Activated CD4-positive, alpha-beta T cell treated with anti-CD3 and anti-CD28 coated beads, Interleukin-2, amount 10 ng/mL, durations not matched to agents 7 days and 5 days (primary cell): Measurements from ENCODE around the gene ANKRD11. TPM values are rescaled to one million over a fixed set of nuclear protein-coding genes. Genes with fewer than 3 reads are reported as not detected.
"Not testable (repeated sequence)": the region's sequence is repeated elsewhere in the genome, so short reads cannot be mapped to it uniquely, and the experiment has no call there.

ENCODE experiments used
- CTCF ChIA-PET: fragments of 350-600 bp; sonication (Branson Sonifier 250); formaldehyde crosslinking; loops from one replicate; lab custom pipeline; 2021; ENCODE audit warnings: antibody characterized with exemption; lab: Charles Lee
- POLR2A ChIA-PET: fragments of 350-600 bp; sonication (Branson Sonifier 250); formaldehyde crosslinking; loops from one replicate; lab custom pipeline; 2021; ENCODE audit warnings: antibody characterized with exemption; lab: Charles Lee
- DNase-seq: peaks from one replicate; pipeline ENCODE4 v3.0.0-alpha.2; 2020
- H3K27ac Mint-ChIP-seq: one replicate; pipeline ENCODE4 v1.8.0; 2021; ENCODE audit warnings: mild to moderate bottlenecking, moderate library complexity, mixed read lengths
- H3K27me3 Mint-ChIP-seq: one replicate; pipeline ENCODE4 v1.8.0; 2021; ENCODE audit warnings: mixed read lengths
- H3K36me3 Mint-ChIP-seq: one replicate; pipeline ENCODE4 v1.8.0; 2021; ENCODE audit warnings: low read depth, mixed read lengths
- H3K4me1 Mint-ChIP-seq: one replicate; pipeline ENCODE4 v1.8.0; 2021; ENCODE audit warnings: mixed read lengths
- H3K4me3 Mint-ChIP-seq: one replicate; pipeline ENCODE4 v1.8.0; 2021; ENCODE audit warnings: mild to moderate bottlenecking, moderate library complexity, mixed read lengths
- H3K9me3 Mint-ChIP-seq: one replicate; pipeline ENCODE4 v1.8.0; 2021; ENCODE audit warnings: mixed read lengths
- total RNA-seq, 2 experiments: library from RNA; stranded (reverse); gene quantifications; one replicate each; pipeline ENCODE4 v1.2.3, GENCODE V29; 2021

Gene ANKRD11
- total RNA-seq, 2 experiments from 2014 or later = 158 to 178 TPM

DNA sequence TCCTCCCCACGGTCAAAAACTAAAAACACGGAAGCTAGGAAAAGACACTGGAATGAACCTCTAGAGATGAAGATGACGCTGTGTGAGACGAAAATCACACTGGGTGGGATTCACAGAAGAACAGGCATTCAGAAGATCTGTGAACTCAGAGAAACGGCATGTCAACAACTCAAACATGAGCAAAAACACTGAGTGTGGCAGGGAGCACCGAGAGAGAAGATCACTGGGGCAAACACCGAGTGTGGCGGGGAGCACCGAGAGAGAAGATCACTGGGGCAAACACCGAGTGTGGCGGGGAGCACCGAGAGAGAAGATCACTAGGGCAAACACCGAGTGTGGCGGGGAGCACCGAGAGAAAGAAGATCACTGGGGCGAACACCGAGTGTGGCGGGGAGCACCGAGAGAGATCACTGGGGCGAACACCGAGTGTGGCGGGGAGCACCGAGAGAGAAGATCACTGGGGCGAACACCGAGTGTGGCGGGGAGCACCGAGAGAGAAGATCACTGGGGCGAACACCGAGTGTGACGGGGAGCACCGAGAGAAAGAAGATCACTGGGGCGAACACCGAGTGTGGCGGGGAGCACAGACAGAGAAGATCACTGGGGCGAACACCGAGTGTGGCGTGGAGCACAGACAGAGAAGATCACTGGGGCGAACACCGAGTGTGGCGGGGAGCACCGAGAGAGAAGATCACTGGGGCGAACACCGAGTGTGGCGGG is 100.7 kb downstream of the ANKRD11 start:
- H3K27me3 Mint-ChIP-seq, H3K9me3 Mint-ChIP-seq, DNase-seq, H3K27ac Mint-ChIP-seq, POLR2A ChIA-PET, H3K4me3 Mint-ChIP-seq: not testable (repeated sequence)
- peaks cover 18% of the 10 kb centered on the region for H3K36me3 Mint-ChIP-seq
- CTCF ChIA-PET = interaction anchor here (1.0 kb wide), 1 partner anchor 10 kb away, joined by 3 read pairs; no protein-coding TSS in a partner anchor
- H3K4me1 Mint-ChIP-seq = peaks cover 60% of the 10 kb centered on the region

DNA sequence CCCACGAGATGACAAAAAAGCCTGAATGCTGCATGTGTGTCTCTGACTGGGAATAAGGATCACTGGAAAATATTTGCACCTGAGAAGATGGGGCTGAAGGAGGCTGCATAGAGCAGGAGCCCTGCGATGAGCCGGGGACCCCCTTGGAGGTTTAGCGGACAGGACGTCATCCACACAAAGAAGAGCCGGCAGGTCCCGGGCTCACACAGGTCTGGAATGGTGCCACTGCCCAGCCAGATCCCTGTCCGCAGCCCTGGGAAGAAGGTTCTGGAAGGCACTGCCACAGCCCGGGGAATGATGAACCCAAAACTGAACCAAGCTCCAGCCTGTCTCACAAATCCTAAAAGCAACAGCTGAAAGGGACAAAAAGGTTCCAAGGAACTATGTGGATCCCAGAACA is 101.8 kb downstream of the ANKRD11 start:
- H3K9me3 Mint-ChIP-seq = no peaks in the 10 kb centered on the region

DNA sequence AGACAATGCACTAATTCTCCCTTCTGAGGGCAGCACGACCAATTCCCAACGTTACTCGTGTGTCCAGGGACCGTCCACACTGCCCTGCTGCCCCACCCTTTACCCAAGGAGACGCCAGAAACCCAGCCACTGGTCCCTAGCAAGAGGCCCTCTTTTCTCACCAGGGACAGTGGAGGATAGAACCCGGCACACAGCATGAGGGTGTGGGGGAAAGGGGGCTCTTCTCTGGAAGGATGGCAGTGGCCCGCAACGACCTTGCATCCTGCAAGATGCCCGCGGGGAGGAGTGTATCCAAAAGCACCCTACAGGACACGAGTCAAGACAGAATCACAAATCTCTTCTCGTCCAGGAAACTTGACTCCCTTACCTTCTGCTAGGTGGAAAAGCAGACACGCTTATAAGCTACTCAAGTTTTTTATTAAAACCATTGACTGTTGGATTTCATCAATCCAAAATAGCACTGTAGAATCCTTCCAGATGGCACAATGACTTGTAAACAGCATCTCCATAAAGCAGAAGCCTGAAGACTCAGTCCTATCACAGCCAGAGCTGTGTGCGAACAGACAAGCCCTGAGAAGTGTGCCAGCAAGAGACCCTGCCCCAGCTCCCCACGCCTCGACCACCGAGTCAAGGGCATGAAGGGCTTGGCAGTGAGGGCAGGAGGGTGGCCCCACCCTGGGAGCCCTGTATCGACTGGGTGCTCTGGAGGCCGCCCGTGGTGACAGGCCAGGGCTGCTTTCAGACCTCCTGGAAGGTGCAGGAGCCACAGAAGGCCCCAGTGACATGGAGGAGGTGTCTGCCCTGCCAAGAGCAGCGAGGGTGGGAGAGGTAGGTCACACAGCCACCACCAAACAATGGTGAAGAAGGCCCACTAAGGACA is 103.8 kb downstream of the ANKRD11 start:
- CTCF ChIA-PET = interaction anchor here (2.8 kb wide), 1 partner anchor 9 kb away, joined by 10 read pairs; no protein-coding TSS in a partner anchor
- no peak overlapping the region for H3K4me3 Mint-ChIP-seq
- POLR2A ChIA-PET = no interaction called here
- no peaks in the 10 kb centered on the region for H3K9me3 Mint-ChIP-seq
- peaks cover 19% of the 10 kb centered on the region for H3K36me3 Mint-ChIP-seq
- no peaks in the 10 kb centered on the region for H3K27me3 Mint-ChIP-seq
- no peak for DNase-seq
- H3K4me1 Mint-ChIP-seq = peaks cover 71% of the 10 kb centered on the region
- peak overlapping the region; percentile 64 for H3K27ac Mint-ChIP-seq

More for the DNA sequence above, 101.8 kb downstream of the ANKRD11 start:
- peaks cover 21% of the 10 kb centered on the region for H3K36me3 Mint-ChIP-seq
- H3K27me3 Mint-ChIP-seq = no peaks in the 10 kb centered on the region
- H3K4me1 Mint-ChIP-seq = peaks cover 67% of the 10 kb centered on the region
- H3K4me3 Mint-ChIP-seq = no peak overlapping the region
- ChIA-PET POLR2A (no interaction called here), CTCF (interaction anchor here (1.0 kb wide), 1 partner anchor 12 kb away, joined by 3 read pairs; no protein-coding TSS in a partner anchor)
- no peak for DNase-seq
- H3K27ac Mint-ChIP-seq = no peak overlapping the region

DNA sequence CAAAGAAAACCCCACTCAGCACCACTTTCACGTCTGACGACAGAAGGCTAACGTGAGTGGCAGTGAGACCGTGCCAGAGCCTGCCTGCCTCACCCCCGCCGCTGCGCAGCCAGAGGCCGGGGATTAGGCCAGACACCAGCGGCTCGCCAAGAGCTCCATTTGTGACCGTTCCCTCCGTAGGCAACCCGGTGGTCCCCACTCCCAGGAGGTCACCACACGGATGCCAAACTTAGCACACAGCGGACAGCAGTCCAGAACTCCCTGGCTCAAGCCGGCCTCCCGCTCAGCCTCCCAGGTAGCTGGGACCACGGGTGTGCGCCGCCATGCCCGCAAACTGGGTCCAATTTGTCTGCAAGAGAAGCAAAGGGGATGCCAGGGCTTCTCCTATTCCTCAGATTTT is 104.6 kb downstream of the ANKRD11 start:
- ChIA-PET CTCF (interaction anchor here (2.8 kb wide), 1 partner anchor 9 kb away, joined by 10 read pairs; no protein-coding TSS in a partner anchor), POLR2A (no interaction called here)
- Mint-ChIP-seq H3K4me3 (no peak overlapping the region), H3K27me3 (no peaks in the 10 kb centered on the region), H3K4me1 (peaks cover 76% of the 10 kb centered on the region), H3K9me3 (no peaks in the 10 kb centered on the region), H3K36me3 (peaks cover 16% of the 10 kb centered on the region), H3K27ac (no peak overlapping the region)
- no peak for DNase-seq

DNA sequence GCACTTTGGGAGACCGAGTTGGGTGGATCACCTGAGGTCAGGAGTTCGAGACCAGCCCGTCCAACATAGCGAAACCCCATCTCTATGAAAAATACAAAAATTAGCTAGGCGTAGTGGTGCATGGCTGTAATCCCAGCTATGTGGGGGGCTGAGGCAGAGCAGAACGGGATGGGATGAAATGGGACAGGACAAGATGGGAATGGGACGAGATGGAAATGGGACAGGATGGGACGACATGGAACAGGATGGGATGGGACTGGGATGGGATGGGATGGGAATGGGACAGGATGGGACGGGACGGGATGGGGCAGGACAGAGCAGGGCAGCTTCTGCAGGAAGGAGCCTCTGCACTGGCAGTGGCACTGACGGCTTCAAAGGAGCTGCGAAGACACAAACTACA is 106.1 kb downstream of the ANKRD11 start:
- H3K9me3 Mint-ChIP-seq = no peaks in the 10 kb centered on the region
- ChIA-PET POLR2A (no interaction called here), CTCF (interaction anchor here (0.9 to 2.8 kb wide), 4 partner anchors 11 to 19 kb away, joined by 3 to 10 read pairs (median 7); no protein-coding TSS in a partner anchor)

DNA sequence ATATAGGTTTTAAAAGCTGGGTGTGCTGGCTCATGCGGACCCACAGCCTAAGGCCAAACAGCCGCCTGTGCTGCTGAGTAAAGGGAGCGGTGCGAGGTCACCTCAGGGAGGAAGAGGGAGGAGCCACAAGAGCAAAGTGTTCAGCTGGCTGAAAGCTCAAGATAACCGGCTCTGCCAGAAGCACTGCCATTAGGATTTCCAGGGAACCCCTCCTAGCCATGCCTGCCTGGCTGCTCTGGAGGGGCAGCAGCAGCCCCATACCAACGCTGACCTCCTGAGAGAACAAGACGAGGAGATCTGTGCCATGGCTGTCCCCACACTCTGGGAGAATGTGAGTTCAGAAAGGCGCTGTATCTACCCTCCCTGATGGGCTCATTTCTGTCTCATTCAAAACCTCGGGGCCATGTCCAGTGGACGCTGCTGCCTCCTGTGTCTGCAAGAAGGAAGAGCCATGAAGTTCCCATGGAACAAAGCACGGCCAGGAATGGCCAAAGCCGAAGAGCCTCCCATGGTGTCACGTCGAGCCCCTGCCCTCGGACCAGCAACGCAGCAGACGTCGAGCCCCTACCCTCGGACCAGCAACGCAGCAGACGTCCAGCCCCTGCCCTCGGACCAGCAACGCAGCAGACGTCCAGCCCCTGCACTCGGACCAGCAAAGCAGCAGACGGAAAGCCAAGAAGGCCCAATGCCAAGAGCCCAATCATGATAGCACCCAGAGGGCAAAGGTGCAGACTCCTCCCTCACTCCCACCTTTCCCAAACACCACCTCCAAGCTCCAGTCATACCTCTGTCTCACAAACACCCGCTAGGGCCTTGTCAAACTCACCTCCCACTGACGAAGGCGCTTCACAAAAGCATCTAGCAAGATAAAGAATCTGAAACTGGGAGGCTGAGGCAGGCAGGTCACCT is 107.0 kb downstream of the ANKRD11 start:
- H3K4me1 Mint-ChIP-seq = peaks cover 79% of the 10 kb centered on the region
- peaks cover 7% of the 10 kb centered on the region for H3K36me3 Mint-ChIP-seq
- ChIA-PET CTCF (interaction anchor here (0.6 to 2.8 kb wide), 8 partner anchors 10 to 137 kb away, joined by 3 to 10 read pairs (median 3); no protein-coding TSS in a partner anchor), POLR2A (no interaction called here)
- no peaks in the 10 kb centered on the region for H3K9me3 Mint-ChIP-seq
- peak overlapping the region; percentile 78 for H3K27ac Mint-ChIP-seq
- peak; percentile 44 for DNase-seq
- H3K27me3 Mint-ChIP-seq = no peaks in the 10 kb centered on the region
- peak overlapping the region; percentile 16 for H3K4me3 Mint-ChIP-seq

More for the DNA sequence above, 106.1 kb downstream of the ANKRD11 start:
- peaks cover 80% of the 10 kb centered on the region for H3K4me1 Mint-ChIP-seq
- H3K27ac Mint-ChIP-seq = peak overlapping the region; percentile 78
- peaks cover 8% of the 10 kb centered on the region for H3K36me3 Mint-ChIP-seq
- H3K4me3 Mint-ChIP-seq = no peak overlapping the region
- H3K27me3 Mint-ChIP-seq = no peaks in the 10 kb centered on the region
- no peak for DNase-seq

DNA sequence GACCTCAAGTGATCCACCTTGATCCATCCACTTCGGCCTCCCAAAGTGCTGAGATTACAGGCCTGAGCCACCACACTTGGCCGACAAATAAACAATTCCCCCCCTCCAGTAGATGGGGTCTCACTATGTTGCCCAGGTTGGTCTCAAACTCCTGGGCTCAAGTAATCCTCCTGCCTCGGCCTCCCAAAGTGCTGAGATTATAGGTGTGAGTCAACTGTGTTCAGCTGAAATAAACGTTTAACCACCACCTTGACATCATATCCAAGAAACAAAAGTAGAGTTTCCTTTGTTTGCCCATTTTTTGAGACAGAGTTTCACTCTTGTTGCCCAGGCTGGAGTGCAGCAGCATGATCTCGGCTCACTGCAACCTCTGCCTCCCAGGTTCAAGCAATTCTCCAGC is 107.8 kb downstream of the ANKRD11 start:
- not testable (repeated sequence) for H3K4me3 Mint-ChIP-seq, DNase-seq, H3K27me3 Mint-ChIP-seq, H3K36me3 Mint-ChIP-seq, H3K9me3 Mint-ChIP-seq
- ChIA-PET POLR2A (interaction anchor here (0.6 kb wide), 1 partner anchor 152 kb away, joined by 3 read pairs; no protein-coding TSS in a partner anchor), CTCF (interaction anchor here (0.6 to 2.4 kb wide), 6 partner anchors 9 to 138 kb away, joined by 3 to 7 read pairs (median 3); no protein-coding TSS in a partner anchor)
- H3K4me1 Mint-ChIP-seq = peaks cover 77% of the 10 kb centered on the region
- peak overlapping the region; percentile 73 for H3K27ac Mint-ChIP-seq

DNA sequence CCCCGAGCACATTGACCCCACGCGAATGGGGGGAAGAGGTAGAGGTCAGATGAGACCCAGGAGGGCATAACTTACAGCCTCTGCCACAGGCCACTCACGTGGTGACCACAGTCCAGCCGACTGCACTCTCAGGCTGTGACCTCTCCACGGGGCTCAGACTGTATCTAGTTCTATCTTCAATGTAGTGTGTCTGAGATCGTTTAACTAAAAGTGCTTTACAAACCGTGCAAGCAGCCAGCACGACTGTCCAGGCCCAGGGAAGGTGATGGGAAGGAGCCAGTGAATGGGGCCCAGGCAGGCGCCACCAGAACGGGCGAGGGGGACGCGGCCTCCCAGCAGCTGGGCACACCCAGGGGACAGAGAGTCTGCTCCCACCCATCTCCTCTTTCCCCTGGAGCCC is 108.6 kb downstream of the ANKRD11 start:
- Mint-ChIP-seq H3K36me3 (peaks cover 13% of the 10 kb centered on the region), H3K27me3 (no peaks in the 10 kb centered on the region), H3K4me1 (peaks cover 79% of the 10 kb centered on the region), H3K9me3 (peaks cover 2% of the 10 kb centered on the region), H3K4me3 (no peak overlapping the region), H3K27ac (no peak overlapping the region)
- no peak for DNase-seq
- ChIA-PET CTCF (interaction anchor here (2.4 kb wide), 1 partner anchor 9 kb away, joined by 7 read pairs; no protein-coding TSS in a partner anchor), POLR2A (no interaction called here)

DNA sequence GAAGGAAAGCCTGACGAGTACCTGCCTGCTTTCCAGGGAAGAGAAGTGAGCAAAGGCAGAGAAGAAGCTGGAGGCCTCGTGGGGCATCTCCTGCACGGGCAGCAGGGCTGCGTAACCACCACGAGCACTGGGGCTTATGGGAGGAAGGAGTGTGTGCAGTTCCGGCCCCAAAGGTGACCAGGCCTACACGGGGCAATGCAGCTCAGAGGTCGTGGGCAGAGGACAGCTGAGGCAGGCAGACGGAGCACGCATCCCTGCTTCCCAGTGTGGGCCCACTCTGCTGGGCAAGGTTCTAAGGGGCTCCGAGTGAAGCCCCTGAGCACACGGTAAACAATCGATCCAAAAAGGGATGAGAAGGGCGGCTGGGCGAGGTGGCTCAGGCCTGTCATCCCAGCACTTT is 109.7 kb downstream of the ANKRD11 start:
- ChIA-PET CTCF (interaction anchor here (0.6 kb wide), 1 partner anchor 69 kb away, joined by 4 read pairs; no protein-coding TSS in a partner anchor), POLR2A (no interaction called here)
- DNase-seq = no peak
- Mint-ChIP-seq H3K27ac (no peak overlapping the region), H3K9me3 (peaks cover 2% of the 10 kb centered on the region), H3K4me1 (peaks cover 78% of the 10 kb centered on the region), H3K4me3 (no peak overlapping the region), H3K36me3 (peaks cover 22% of the 10 kb centered on the region), H3K27me3 (no peaks in the 10 kb centered on the region)

DNA sequence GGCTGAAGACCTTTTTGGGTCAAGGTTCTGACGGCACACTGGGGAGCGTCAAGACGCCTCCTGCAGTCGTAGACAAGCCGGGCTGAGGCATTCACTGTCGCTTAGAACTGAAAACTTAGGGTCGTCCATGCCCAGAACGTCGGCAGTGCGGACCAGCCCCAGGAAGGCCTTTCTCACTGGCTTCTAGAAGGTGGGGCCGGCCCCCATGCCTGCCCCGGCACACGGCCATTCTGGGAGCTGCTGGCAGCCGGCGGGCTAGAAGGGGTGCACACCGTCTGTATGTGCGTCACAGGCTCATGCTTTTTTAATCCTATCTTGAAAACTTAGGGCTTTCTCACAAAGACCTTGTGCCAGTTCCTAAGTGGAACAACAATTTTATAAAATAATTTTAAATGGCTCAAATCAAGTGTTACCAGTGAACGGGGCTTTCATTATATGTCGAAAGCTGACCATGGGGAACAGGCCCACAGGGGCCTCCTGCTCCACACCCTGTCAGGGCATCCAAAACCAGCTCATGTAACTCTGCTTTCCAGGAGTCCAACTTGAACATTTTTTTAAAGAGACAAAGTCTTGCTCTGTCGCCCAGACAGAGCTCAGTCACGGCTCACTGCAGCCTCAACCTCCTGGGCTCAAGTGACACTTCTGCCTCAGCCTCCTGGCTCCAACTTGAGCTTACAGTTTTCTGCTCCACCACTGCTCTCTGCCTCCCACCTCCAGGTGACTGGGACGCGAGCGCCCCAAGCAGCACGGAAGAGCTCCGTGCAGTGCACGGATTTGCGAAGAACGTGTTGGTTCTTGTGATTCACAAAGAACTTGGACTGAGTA is 111.2 kb downstream of the ANKRD11 start:
- no peak for DNase-seq
- CTCF ChIA-PET = interaction anchor here (0.8 to 1.2 kb wide), 5 partner anchors 11 to 63 kb away, joined by 3 to 7 read pairs (median 3); no protein-coding TSS in a partner anchor
- Mint-ChIP-seq H3K27ac (no peak overlapping the region), H3K36me3 (peaks cover 21% of the 10 kb centered on the region), H3K9me3 (peaks cover 2% of the 10 kb centered on the region), H3K4me3 (no peak overlapping the region), H3K4me1 (peaks cover 74% of the 10 kb centered on the region), H3K27me3 (no peaks in the 10 kb centered on the region)
- POLR2A ChIA-PET = no interaction called here

DNA sequence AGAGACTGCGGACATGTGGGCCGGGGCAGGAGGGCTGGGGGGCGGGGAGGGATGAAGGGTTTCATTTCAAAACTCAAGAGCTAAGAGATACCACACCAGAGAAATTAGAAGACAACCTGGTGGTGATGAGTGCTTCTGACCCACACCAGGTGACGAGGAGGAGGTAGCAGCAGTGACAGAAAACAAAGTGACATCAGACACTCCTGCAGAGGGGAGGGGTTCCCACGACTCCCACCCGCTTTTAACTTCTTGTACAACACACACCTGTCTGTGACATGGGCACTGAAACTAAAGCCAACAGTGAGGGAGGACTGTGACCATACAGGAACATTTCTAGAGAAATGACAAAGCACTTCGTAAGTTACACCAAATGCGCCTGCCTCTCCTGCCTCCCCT is 112.9 kb downstream of the ANKRD11 start:
- H3K9me3 Mint-ChIP-seq = peaks cover 2% of the 10 kb centered on the region
- H3K27ac Mint-ChIP-seq = no peak overlapping the region
- H3K4me3 Mint-ChIP-seq = no peak overlapping the region
- peaks cover 57% of the 10 kb centered on the region for H3K4me1 Mint-ChIP-seq
- peaks cover 23% of the 10 kb centered on the region for H3K36me3 Mint-ChIP-seq
- POLR2A ChIA-PET = no interaction called here
- no peak for DNase-seq
- no peaks in the 10 kb centered on the region for H3K27me3 Mint-ChIP-seq
- CTCF ChIA-PET = interaction anchor here (1.2 kb wide), 1 partner anchor 9 kb away, joined by 4 read pairs; no protein-coding TSS in a partner anchor
